GM19372 (cell line): ENCODE data around the gene RBM47.
A peak's percentile ranks its signal among the peaks of the same experiment; 100 is the strongest.
"Not testable (repeated sequence)": the region's sequence is repeated elsewhere in the genome, so short reads cannot be mapped to it uniquely, and the experiment has no call there.

ENCODE experiments used
- ATAC-seq: cut with Tn5 transposase; IDR thresholded peaks from one replicate; pipeline ENCODE4 v1.9.1; 2021; ENCODE audit warnings: mild to moderate bottlenecking, low read depth, moderate library complexity; ENCODE audit not compliant: unreplicated experiment

Gene RBM47

DNA sequence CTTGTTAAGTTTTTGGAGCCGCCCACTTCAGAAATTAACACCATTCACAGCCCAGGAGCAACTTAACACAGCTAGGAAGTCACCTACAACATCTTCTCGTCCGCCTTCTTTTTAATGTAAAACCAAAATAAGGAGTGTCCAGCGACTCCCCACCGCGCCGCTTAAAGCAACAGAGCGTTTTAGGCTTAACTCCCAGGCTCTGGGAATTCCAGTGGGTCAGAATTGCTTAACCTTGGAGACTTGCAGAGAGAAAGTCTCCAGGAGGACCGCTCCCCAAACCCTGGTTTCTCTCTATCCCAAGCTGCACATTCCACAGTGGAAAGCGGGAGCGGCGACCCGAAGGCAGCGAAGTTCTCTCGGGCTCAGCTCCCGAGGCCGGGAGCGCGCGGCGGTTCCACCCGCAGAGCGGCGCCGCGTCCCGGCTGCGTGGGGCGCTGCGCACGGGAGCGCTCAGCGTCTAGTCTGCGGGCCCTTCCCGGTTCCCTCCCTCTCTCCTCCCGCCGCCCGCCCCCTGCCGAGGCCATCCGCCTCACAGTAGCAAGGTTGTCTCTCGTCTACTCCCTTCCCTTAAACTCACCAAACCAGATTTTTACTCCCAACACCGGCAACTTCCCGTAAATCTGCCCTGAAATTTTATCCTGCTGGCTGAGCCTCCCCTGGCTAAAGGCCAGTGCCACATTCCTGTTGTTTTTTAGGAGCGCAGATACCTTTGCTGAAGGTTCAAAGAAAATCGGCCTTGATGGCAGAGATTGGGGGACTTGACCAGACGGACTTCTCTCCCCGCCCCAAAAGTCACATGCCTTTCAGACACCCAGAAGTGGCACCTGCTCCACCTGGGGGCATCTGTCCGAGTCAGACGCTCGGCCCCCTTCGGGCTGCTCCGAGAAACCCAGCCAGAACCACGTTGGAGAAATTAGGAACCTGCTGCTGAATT, at the start of gene RBM47:
RBM47 (minus strand) TSS at position 464 of the 934 bp plus-strand sequence. CDS start 190,971 bp downstream, outside the sequence.
- peak; percentile 49 for ATAC-seq

DNA sequence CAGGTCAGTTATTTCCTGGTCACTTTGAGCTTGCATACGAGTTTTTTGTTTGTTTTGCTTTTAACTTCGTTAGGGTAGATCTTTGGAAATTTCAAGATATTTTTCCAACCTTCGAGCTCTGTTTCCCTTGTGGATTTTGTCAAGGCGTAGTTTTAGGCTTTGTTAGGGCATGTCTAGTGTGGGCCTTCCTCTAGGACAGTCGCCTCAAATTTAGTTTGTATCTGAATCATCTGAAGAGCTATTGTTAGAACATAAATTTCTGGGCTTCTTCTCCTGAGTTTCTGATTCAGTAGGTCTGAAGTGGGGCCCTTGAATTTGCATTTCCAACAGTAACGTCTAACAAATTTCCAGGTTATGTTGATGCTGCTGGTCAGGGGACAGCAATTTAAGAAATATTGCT, 48.8 kb upstream of the RBM47 start:
- ATAC-seq = no peak

DNA sequence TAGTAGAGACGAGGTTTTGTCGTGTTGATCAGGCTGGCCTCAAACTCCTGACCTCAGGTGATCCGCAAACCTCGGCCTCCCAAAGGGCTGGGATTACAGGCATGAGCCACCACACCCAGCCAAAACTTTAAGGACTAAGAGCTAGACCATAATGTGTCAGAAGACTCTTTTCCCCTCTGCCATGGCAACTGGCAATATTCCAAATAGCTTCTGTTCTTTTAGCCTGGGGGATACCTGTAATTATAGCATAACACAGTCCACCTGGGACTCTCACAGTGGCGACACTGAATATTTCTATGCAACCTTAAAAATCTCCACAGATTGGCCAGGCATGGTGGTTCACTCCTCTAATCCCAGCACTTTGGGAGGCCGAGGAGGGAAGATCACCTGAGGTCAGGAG, 45.5 kb upstream of the RBM47 start:
- no peak for ATAC-seq

DNA sequence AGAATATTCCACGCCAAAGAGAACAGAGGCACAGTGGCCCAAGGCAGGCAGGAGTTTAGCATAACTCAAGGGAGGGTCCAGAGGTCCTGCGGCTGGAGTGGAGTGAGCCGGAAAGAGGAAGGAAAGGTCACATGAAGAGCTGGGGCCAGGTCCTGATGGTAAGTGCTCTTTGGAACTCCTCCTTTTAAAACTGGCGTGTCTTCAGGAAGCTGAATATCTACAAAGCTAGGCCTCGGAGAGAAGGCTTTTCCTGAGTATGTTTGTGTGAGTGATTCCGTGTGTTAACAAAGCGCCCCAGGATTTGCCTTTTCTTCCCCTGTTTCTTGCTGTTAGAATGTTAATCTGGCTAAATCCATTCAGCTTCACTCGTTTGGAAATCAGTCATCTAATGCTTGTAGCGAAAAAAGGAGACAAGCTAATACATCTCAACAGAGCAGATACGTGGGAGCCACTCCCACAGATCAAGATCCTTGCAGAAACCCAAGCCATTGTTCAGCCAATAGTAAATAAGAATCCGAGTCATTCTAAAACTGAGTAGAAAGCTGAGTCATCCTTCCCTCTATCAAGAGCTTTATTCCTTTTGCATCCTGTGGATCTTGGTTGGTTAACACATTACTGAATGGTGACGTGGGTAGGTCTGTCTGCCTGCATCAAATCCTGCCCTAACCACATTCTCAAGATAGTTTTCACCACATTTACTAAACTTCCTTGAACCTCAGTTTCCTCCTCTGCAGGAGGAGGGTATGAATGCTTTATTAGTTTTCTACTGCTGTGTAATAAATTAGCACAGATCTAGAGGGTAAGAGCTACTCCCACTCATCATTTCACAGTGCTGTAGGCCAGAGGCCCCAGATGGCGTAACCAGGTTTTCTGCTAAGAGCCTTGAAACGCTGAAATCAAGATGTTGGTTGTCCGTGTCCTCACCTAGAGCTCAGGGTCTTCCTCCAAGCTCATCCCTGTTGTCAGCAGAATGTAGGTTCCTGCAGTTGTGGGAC, 43.2 kb upstream of the RBM47 start:
- peak; percentile 46 for ATAC-seq

DNA sequence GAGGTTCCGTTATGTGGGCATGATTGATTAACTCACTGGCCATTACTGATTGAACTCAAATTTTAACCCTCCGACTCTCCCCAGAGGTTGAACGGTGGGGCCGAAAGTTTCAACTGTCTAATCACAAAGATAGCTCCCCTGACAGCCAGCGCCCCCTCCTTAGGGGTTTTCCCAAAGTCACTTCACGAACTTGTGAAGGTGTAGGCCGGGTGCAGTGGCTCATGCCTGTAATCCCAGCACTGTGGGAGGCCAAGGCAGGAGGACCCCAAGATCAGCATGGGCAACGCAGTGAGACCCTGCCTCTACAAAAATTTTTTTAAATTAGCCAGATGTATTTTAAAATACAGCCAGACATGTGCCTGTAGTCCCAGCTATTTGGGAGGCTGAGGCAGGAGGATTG, 39.8 kb upstream of the RBM47 start:
- ATAC-seq = no peak

DNA sequence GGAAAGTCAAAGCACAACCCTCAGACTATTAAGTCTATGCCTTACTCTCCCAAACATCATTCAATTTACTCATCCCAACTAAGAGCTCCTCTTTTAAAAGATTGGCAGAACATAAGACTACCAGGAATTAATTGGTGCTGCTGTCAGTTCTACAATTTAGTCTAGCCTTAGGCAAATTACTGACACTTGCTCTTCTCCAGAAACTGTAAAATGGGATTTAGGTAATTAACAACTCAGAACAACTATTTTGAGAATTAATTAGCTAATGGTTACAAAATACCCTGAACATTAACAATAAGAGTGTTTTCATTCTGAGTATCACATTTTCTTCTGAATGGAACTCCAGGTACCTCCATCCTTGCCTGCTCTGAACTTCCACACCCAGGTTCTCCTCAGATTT, 36.2 kb upstream of the RBM47 start:
- ATAC-seq = no peak

DNA sequence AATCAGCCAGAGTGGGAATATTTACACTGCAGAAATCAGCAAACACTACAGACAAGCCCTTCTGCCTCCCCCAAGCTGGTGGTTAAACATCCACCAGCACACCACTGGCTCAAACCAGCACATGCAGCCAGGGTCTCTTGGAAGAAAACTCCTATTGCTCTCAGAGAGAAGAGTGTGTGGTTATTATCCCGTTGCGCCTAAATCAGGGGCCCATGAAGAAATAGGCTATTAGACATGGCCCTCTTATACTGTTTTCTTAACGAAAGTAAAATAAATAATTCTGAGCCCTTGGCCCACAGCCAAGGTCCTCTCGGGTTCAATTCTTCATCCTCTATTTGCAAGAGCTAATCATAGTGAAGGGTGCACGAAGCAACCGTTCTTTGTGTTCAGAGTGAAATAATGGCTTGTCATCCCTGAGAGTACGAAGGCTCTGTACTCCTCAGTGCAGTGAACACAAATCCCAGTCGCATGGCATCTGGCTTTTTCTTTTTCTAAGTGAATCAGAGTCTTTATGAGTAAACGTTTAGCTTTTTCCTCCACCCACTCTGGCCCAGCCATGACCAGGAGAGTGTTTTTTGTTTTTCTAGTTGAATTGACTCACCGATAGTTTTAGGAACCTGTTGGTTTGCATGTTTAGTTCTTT, 33.4 kb upstream of the RBM47 start:
- ATAC-seq = peak; percentile 68

DNA sequence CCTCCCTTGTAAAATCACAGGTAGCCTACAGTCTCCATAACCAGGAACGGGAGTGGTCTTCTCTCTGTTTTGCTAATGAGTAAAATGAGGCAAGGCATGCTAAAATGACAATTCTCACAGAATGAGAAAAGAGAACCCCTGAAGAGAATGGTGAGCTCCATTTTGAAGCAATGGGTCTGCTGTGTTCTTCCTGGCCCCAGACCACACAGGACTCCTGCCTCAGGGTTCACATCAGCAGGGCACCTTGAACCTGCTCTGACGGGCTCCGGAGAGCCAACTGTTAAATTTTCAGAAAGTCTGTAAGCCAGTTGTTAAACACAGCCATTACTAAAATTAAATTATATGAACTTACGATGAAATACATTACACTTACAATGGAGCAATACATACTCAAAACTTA, 32.1 kb upstream of the RBM47 start:
- no peak for ATAC-seq

DNA sequence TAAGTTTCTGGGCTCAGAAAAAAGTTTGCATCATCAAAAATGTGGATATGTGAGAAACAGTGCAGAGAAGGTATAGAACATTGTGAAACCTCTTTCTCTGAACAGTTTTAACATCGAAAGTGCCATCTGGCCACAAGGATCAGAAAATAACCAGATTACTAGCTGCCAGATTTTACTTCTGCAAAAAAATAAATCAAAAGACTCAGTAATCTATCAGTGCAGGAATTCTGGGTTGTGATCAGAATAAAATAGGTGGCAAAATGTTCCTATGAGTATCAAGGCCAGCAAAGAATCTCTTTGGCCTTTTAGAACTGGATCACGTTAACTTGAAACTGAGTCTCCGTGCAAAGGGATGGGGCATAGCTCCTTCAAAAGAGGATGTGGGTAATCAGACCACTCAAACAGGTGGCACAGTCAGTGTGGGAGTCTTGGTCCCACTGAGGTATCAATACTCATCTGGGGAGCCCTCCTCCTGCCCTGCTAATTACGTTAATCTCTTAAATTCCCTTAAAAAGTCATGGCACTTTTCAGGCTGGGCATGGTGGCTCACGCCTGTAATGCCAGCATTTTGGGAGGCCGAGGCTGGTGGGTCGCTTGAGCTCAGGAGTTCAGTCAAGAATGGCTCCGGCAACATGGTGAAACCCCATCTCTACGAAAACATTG, 26.7 kb upstream of the RBM47 start:
- peak; percentile 88 for ATAC-seq

DNA sequence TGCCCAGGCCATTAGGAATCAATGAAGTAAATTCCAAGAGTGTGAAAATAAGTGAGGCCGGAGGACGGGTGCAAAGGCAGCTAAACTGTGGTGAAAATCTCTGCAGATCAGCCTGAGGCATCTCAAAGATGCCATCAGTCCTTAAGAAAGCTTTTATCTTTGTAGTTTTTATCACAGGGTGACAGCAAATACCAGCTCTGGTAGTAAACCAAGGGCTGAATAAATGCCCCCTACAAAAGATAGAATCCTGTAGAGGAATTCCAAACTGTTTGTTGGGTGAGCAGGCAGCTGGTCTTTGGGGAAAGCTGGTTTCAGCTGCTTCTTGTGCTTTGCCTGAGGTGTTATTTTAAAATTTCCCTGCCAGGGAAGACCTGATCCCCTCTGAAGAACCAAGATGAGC, 21.6 kb upstream of the RBM47 start:
- no peak for ATAC-seq

DNA sequence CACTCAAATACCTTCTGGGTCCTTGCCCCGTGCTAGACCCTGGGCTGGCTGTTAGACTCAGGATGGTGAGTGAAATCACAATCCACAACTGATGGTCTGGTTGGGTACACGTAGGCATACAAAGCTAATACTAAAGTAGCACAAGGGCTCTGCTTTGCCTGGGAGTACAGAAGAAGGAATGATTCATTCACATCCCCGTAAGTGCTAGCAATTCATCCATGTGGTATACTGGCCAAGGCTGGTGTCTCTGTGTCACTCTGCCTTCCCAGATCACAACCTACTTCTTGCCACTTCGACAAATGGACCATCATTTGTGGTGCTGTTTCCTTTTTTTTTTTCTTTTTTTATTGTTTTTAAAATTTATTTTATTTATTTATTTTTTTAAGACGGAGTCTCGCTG, 19.7 kb upstream of the RBM47 start:
- ATAC-seq = no peak

DNA sequence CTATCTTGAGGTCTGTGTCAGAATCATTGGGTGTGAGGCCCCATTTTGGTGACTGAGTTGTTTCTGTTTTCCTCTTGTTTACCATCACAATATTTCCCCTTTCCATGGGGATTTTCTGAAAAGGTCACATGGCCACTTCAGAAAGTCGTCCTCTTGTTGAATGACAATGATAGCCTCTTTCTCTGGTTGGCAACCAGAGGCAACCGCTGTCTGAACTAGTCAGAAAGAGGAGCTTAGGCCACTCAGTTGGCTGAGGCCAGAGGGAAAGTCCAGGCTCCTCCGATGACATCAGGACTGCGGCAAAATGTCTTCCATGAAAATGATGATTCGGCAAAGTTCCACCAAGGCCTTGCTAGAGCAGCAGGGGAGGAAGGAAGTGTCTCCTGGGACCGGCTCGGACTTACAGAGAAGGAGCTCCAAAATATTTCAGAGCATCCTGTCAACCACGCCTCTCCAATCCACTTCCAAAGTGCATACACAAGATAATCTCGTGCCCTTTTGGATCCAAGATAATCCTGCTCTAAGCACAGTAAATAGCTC, 19.1 kb upstream of the RBM47 start:
- no peak for ATAC-seq

DNA sequence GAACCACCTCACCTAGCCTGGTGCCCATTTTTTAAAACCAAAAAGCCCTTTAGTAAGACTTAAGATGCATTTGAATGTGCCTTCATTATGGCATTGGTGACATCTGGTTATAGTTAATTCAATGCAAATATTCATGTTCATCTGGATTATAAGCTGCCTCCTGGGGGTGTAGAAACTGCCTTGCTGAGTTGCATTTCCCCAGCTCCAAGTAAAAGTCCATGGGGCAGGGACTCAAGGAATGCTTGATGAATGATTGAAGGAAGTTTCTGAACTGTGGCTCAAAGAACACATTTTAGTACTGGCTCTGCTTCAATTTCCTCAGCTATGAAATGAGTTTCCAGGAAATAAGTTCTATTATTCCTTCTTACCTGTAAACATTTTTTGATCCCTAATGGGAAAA, 18.5 kb upstream of the RBM47 start:
- no peak for ATAC-seq

DNA sequence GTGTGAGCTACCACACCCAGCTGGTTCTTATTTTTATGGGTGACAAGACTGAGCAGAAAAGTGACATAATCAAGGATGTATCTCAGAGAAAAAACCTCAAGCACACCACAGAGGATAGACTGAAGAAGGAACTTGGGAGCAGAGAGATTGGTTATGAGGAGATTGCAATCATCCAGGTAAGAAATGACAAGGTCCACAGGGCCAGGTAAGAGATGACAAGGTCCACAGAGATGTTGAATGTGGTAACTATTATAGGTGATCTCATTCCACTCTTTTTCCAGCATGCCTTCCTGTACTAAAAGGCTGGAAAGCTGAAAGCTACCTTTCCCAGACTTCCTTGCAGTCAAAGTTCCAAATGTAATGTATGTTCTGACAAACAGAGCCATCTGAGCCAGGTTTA, 15.9 kb upstream of the RBM47 start:
- no peak for ATAC-seq

DNA sequence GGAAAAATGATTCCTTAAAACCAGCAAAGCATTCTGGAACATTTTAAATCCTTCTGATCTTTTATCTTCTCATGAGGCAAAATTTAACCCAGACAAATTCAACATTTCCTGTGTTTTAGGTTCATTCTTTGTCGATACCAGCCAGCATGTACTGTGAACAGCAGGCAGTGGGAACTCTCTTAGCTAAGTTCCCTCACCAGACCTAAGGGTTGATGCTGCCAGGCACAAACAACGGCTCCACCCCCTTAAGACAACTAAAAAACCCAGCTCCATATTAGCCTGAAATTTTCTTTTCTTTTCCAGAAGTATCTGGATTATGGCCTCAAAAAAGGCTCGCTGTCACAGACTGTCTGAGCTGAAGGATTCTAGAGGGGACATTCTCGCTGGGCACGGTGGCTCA, 2.4 kb upstream of the RBM47 start:
- no peak for ATAC-seq

DNA sequence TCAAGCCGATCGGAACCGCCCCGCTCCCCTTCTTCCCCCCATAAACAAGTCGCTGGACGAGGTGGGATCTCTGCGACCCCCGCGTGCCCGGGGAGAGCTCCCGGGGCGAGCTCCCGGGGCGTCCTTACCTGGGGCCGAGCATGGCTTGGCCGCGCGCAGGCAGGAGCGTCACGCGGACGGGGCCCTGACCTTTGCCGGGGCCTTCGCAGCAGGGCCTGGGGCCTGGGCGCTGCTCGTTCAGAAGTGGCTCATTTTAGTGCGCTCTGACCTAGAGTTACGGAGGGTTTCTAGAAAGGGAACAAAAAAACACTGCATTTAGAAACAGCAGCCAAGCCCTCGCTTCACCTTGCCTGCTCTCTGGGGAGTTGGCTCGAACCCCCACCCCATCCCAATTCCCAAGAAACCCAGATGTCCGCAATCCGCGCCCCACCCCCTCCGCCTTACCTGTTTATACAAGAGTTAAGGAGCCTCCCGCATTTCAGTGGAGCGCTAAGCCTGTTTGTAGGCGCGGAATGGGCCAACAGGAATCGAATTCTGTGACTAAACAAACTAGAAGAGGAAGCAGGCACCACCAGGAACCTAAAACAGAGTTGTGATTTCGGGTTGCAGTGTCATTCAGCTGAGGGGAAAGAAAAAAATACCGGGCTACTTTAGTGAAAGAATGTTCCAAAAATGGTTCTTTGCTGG, 814 bp upstream of the RBM47 start:
- ATAC-seq = peak; percentile 55

DNA sequence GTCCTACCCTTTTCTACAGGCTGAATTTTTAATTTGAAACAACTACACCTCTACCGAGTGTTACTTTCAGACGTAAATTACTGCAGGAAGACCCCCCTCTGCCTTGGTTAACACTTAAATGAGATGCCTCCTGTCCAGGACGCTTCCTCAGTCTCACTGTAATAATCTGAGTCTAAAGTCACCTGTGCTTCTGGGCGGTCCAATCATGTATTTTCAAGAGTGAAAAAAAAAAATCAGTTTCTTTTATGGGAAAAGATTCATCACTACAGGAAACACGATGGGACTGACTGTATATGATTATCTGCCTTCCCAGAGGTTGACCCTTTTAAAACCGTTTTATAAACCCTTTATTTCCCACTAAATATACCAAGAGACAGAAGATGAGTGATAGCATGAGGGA, 776 bp downstream of the RBM47 start:
- no peak for ATAC-seq

DNA sequence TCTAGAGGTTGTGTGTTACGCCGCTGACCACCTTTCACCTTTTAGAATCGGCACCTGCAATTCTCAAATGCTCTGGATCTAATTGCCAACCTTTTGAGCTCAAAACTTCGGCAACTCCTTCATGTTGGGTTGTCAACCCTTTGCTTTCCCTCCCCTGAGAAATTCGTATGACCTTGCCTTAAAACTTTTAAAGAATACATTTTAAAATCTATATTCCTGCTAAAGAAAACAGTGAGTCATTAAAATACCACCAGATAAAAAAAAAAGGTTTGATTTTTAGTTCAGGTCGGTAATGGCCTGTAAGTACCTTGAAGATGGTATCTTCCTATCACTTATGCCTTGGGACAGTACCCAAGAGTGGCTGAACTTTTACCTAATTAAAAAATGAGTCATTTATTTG, 1.3 kb downstream of the RBM47 start:
- not testable (repeated sequence) for ATAC-seq

DNA sequence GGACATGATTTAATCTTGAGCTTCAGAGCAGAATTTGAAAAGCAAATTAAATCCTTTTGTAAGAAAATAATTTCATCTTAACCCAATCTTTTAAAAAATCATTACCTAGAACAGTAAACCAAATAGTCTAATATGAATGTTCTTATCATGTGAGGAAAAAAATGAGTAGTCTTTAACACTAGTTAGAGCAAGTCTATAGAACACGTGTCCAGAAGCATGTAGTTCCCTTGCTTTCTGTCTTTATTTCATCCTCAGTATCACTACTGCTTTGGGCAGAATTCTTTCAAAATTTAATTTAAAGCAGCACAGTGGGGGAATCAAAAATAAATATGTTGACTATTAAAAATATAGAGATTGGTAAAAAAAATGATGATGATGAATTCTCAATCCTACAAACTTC, 2.1 kb downstream of the RBM47 start:
- ATAC-seq = no peak
